ENCODE measurements around the gene NUAK2.

NUAK2 gene

GRCh38 chr1:205255941-205256780, 65.4 kb downstream of the NUAK2 start:
- DNase-seq (ENCODE audit: low read depth): no peak

Measured in GM04503 (cell line).